GM18508 (cell line): ENCODE results near the gene ENTPD2.

Source experiments
- ATAC-seq: cut with Tn5 transposase; IDR thresholded peaks from one replicate; pipeline ENCODE4 v1.9.1; 2021; ENCODE audit warnings: moderate number of reproducible peaks; ENCODE audit not compliant: insufficient read depth, unreplicated experiment

Gene ENTPD2

GRCh38 chr9:137019891-137020683 lies 33.8 kb downstream of the ENTPD2 start:
- no peak for ATAC-seq

- ATAC-seq: no peak
Measured at GRCh38 chr9:137018761-137019559, 34.9 kb downstream of the ENTPD2 start.

GRCh38 chr9:137017791-137018497 lies 35.9 kb downstream of the ENTPD2 start:
- no peak for ATAC-seq

GRCh38 chr9:137017071-137017470 lies 36.8 kb downstream of the ENTPD2 start:
- no peak for ATAC-seq

- no peak for ATAC-seq
Measured at GRCh38 chr9:137016436-137016835, 37.4 kb downstream of the ENTPD2 start.

GRCh38 chr9:137015976-137016375 lies 37.9 kb downstream of the ENTPD2 start:
- ATAC-seq: no peak

GRCh38 chr9:137015540-137015930 lies 38.3 kb downstream of the ENTPD2 start:
- ATAC-seq: no peak

GRCh38 chr9:137014776-137015539 lies 38.9 kb downstream of the ENTPD2 start:
- no peak for ATAC-seq

- no peak for ATAC-seq
Measured at GRCh38 chr9:137014166-137014565, 39.7 kb downstream of the ENTPD2 start.

- ATAC-seq: no peak
Measured at GRCh38 chr9:137013571-137013940, 40.3 kb downstream of the ENTPD2 start.

GRCh38 chr9:137012694-137013570 lies 40.9 kb downstream of the ENTPD2 start:
- no peak for ATAC-seq

- ATAC-seq: no peak
Measured at GRCh38 chr9:137011907-137012675, 41.8 kb downstream of the ENTPD2 start.

- ATAC-seq: no peak
Measured at GRCh38 chr9:137011156-137011555, 42.7 kb downstream of the ENTPD2 start.

GRCh38 chr9:137009938-137010732 lies 43.7 kb downstream of the ENTPD2 start:
- no peak for ATAC-seq

- no peak for ATAC-seq
Measured at GRCh38 chr9:137009217-137009616, 44.6 kb downstream of the ENTPD2 start.

GRCh38 chr9:137008312-137008711 lies 45.5 kb downstream of the ENTPD2 start:
- ATAC-seq: no peak

GRCh38 chr9:137007816-137008270 lies 46.0 kb downstream of the ENTPD2 start:
- no peak for ATAC-seq
